Prostate gland (tissue), 2 donors: ENCODE results near the gene PGAM1.

Experiments
- CTCF ChIP-seq, 4 experiments: fragments of 200-600 bp in 2 of 4; fragments of 450-650 bp in 2 of 4; sonication (generic) in 2 of 4; IDR thresholded peaks; 1 replicate in 3 of 4; 2 replicates in 1 of 4; pipeline ENCODE4 v1.5.1; 2016 to 2019; ENCODE audit warnings: antibody characterized with exemption in 4 of 4, mild to moderate bottlenecking in 2 of 4, moderate library complexity in 2 of 4
- POLR2A ChIP-seq: fragments of 450-650 bp; IDR thresholded peaks from one replicate; pipeline ENCODE4 v1.6.1; 2016; ENCODE audit warnings: antibody characterized with exemption, mild to moderate bottlenecking
- POLR2AphosphoS5 ChIP-seq: sonication (generic); formaldehyde crosslinking; IDR thresholded peaks from one replicate; pipeline ENCODE4 v1.6.1; 2017; ENCODE audit warnings: antibody characterized with exemption

DNA sequence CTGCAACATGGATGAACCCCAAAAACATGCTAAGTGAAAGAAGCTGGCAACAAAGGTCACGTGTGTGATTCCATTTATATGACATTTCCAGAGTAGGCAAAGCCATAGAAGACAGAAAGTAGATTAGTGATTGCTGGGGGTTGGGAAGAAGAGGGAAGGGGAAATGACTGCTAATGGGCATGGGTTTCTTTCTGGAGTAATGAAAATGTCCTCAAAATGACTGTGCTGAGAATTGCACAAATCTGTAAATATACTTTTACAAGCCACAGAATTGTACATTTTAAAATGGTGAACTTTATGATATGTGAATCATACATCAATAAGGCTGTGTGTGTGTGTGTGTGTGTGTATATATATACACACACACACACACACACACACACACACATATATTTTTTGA is 56.4 kb downstream of the PGAM1 start:
- TF ChIP-seq CTCF (IDR thresholded peaks at IDR 0.05), result no peak
- no peak for TF ChIP-seq POLR2A
- TF ChIP-seq POLR2AphosphoS5, result no peak
